Esophagus muscularis mucosa (tissue), 4 donors: ENCODE data around the gene CKAP2L. TPM values are rescaled to one million over a fixed set of nuclear protein-coding genes. Genes with fewer than 3 reads are reported as not detected.
A peak's percentile ranks its signal among the peaks of the same experiment; 100 is the strongest.

Experiments used
- DNase-seq: peaks from one replicate; pipeline ENCODE4 v3.0.0-alpha.2; 2017; ENCODE audit errors: extremely low spot score
- H3K27ac ChIP-seq, 4 donors: fragments of 200-600 bp; sonication (generic); replicated peaks in 1 of 4; 1 replicate in 3 of 4; 2 replicates in 1 of 4; pipeline ENCODE4 v1.5.1; 2016 to 2019; ENCODE audit warnings: mild to moderate bottlenecking in 1 of 4
- H3K27me3 ChIP-seq, 4 donors: fragments of 200-600 bp; sonication (generic); one replicate each; pipeline versions ENCODE4 v1.5.1 to v1.6.0; 2016 to 2019
- H3K36me3 ChIP-seq, 4 donors: fragments of 200-600 bp; sonication (generic); one replicate each; pipeline ENCODE4 v1.5.1; 2016 to 2019
- H3K4me1 ChIP-seq, 4 donors: fragments of 200-600 bp; sonication (generic); one replicate each; pipeline ENCODE4 v1.5.1; 2016 to 2019
- H3K4me3 ChIP-seq, 4 donors: fragments of 200-600 bp; sonication (generic); 1 replicate in 2 of 4; 2 replicates in 2 of 4; pipeline ENCODE4 v1.5.1; 2016 to 2019; ENCODE audit warnings: mild to moderate bottlenecking in 4 of 4, moderate library complexity in 1 of 4
- H3K9me3 ChIP-seq, 4 donors: fragments of 200-600 bp; sonication (generic); 1 replicate in 3 of 4; 2 replicates in 1 of 4; pipeline ENCODE4 v1.5.1; 2016 to 2019
- EP300 ChIP-seq: sonication (generic); formaldehyde crosslinking; IDR thresholded peaks from one replicate; pipeline ENCODE4 v1.6.1; 2017; ENCODE audit warnings: antibody characterized with exemption
- POLR2A ChIP-seq: fragments of 450-650 bp; IDR thresholded peaks from one replicate; pipeline ENCODE4 v1.6.1; 2017; ENCODE audit warnings: antibody characterized with exemption, moderate library complexity, mild to moderate bottlenecking, low read depth
- POLR2AphosphoS5 ChIP-seq, 2 donors: sonication (generic); formaldehyde crosslinking; IDR thresholded peaks; one replicate each; pipeline ENCODE4 v1.6.1; 2017; ENCODE audit warnings: antibody characterized with exemption in 2 of 2
- WGBS: methylation state at CpG from one replicate; pipeline ENCODE4 v1.1.5; 2018; 5-methylcytosine and 5-hydroxymethylcytosine counted together
- intact Hi-C: fragments of 100-400 bp; cut with DNase I; formaldehyde crosslinking; loops from one replicate; pipeline ENCODE4 v1.15.1; 2023
- total RNA-seq, 4 donors: library from RNA; depleted of rRNA; stranded (reverse); fragments of >200 nt; gene quantifications; one replicate each; pipeline versions ENCODE4 v1.1.0 to v1.2.1, GENCODE V29; 2016
- TF ChIP-seq, protein P1 (sequence below), 3 experiments: fragments of 200-600 bp in 2 of 3; fragments of 450-650 bp in 1 of 3; sonication (generic) in 2 of 3; IDR thresholded peaks; one replicate each; pipeline ENCODE4 v1.5.1; 2017 to 2019; ENCODE audit warnings: antibody characterized with exemption in 3 of 3, mild to moderate bottlenecking in 2 of 3, moderate library complexity in 1 of 3

Gene CKAP2L
- total RNA-seq, 4 donors from 2014 or later: 0.23 to 1.5 (median 0.91) TPM; not detected in 1

DNA sequence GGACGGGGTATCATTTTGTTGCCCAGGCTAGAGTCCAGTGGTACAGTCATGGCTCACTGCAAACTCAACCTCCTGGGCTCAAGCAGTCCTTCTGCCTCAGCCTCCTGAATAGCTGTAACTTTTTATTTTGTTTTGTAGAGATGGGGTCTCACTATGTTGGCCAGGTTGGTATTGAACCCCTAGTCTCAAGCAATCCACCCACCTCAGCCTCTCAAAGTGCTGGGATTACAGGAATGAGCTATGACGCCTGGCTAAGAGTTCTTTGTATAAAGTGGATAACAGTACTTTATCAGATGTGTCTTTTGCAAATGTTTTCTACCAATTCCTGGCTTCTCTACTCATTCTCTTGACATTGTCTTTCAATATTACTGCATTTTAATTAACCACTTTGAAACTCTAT lies 60.7 kb downstream of the CKAP2L start:
- DNase-seq: no peak
- Histone ChIP-seq H3K36me3 (no peaks in the 10 kb centered on the region), H3K27me3 (no peaks in the 10 kb centered on the region), H3K4me1 (no peaks in the 10 kb centered on the region), H3K27ac (no peak overlapping the region), H3K9me3 (no peaks in the 10 kb centered on the region), H3K4me3 (no peak overlapping the region)
- WGBS: 86% methylated on average over 2 of the region's 2 CpGs
- TF ChIP-seq POLR2AphosphoS5 (IDR thresholded peaks at IDR 0.05) (no peak), POLR2A (no peak), EP300 (no peak)
- TF ChIP-seq, protein P1, sequence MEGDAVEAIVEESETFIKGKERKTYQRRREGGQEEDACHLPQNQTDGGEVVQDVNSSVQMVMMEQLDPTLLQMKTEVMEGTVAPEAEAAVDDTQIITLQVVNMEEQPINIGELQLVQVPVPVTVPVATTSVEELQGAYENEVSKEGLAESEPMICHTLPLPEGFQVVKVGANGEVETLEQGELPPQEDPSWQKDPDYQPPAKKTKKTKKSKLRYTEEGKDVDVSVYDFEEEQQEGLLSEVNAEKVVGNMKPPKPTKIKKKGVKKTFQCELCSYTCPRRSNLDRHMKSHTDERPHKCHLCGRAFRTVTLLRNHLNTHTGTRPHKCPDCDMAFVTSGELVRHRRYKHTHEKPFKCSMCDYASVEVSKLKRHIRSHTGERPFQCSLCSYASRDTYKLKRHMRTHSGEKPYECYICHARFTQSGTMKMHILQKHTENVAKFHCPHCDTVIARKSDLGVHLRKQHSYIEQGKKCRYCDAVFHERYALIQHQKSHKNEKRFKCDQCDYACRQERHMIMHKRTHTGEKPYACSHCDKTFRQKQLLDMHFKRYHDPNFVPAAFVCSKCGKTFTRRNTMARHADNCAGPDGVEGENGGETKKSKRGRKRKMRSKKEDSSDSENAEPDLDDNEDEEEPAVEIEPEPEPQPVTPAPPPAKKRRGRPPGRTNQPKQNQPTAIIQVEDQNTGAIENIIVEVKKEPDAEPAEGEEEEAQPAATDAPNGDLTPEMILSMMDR (IDR thresholded peaks at IDR 0.05): no peak
- intact Hi-C loops: no loop called here

DNA sequence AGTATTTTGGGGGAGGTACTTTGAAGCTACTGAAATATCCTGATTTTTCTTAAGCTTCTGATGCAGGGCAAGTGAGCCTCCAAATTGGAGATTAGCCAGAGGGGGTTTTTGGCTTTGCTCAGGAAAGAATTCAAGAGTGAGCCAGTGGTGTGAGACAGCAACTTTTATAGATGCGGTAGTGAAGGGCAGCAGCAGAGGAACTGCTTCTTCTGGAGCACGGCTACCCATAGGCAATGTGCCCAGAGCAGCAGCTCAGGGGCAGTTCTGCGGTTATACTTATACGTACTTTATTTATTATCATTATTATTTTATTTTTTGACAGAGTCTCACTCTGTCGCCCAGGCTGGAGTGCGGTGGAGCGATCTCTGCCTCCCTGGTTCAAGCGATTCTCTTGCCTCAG lies 63.4 kb downstream of the CKAP2L start:
- TF ChIP-seq POLR2AphosphoS5 (IDR thresholded peaks at IDR 0.05): no peak
- no peak for TF ChIP-seq EP300
- TF ChIP-seq, protein P1 (IDR thresholded peaks at IDR 0.05): no peak
- TF ChIP-seq POLR2A: no peak
- intact Hi-C loops: no loop called here
- DNase-seq: no peak
- Histone ChIP-seq H3K27ac (peak overlapping the region in 2 of 4 donors; percentile 9 to 16), H3K9me3 (no peaks in the 10 kb centered on the region), H3K4me1 (no peaks in the 10 kb centered on the region), H3K36me3 (no peaks in the 10 kb centered on the region), H3K27me3 (no peaks in the 10 kb centered on the region), H3K4me3 (no peak overlapping the region)
- 79% methylated on average over 8 of the region's 8 CpGs for WGBS

DNA sequence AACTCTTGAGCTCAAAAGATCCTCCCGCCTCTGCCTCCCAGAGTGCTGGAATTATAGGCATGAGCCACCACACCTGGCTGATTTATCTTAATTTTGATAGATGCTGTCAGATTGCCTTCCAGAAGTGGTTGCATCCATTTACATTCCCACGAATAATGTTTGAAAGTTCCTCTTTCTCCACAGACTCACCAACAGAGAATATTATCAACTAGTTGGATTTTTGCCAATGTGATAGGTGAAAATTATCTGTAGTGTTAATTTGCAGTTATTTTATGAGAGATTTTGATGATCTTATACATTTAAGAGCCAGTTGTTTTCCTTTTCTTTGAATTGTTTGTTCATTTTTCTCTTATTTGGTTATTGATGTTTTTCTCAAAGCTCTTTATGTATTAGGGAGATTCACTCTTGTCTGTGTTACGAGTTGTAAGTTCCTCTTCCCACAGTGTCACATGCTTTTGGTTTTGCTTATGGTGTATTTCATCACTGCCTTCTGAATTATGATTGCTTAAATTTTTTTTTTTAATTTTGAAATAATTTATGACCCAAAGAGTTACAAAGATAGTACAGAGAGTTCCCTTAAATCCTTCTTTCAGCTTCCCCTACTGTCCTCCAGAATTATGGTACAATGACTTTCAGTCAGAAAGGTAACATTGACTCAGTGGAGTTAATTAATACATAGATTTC lies 64.3 kb downstream of the CKAP2L start:
- no peaks in the 10 kb centered on the region for H3K9me3 ChIP-seq
- intact Hi-C loops: no loop called here
- DNase-seq: no peak
- no peak for TF ChIP-seq EP300
- TF ChIP-seq POLR2AphosphoS5 (IDR thresholded peaks at IDR 0.05): no peak
- no peak for TF ChIP-seq POLR2A
- TF ChIP-seq, protein P1 (IDR thresholded peaks at IDR 0.05): no peak
- no peaks in the 10 kb centered on the region for H3K4me1 ChIP-seq
- peak overlapping the region in 1 of 4 donors; percentile 16 for H3K27ac ChIP-seq
- H3K27me3 ChIP-seq: no peaks in the 10 kb centered on the region
- no peak overlapping the region for H3K4me3 ChIP-seq
- H3K36me3 ChIP-seq: no peaks in the 10 kb centered on the region
- 65% methylated on average over 3 of the region's 3 CpGs for WGBS

DNA sequence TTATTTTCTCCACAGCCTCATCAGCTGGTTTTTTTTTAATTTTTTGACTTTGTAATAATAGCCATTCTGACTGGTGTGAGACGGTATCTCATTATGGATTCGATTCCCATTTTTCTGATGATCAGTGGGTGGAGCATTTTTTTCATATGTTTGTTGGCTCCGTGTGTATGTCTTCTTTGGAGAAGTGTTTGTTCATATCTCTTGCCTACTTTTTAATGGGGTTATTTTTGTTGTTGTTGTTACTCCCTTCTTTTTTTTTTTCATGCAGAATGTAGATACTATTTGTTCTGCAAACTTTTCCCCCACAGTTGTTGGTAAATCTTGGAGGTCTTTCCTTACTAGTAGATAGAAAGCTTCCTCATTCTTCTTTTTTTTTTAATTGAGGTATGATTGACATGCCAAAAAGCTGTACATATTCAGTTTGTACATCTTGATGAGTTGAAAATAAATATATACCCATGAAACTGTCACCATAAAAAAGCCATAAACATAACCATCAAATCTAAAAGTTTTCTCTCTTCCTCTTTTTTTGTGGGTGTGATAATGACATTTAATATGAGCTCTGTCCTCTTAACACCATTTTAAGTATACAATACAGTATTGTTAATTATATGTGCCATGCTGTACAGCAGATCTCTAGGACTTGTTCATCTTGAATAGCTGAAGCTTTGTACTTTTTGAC lies 65.4 kb downstream of the CKAP2L start:
- no peaks in the 10 kb centered on the region for H3K27me3 ChIP-seq
- WGBS: 89% methylated on average over 3 of the region's 3 CpGs
- H3K4me3 ChIP-seq: no peak overlapping the region
- TF ChIP-seq EP300 (no peak), POLR2A (no peak), POLR2AphosphoS5 (IDR thresholded peaks at IDR 0.05) (no peak)
- TF ChIP-seq, protein P1 (IDR thresholded peaks at IDR 0.05): no peak
- intact Hi-C loops: no loop called here
- H3K36me3 ChIP-seq: no peaks in the 10 kb centered on the region
- H3K9me3 ChIP-seq: no peaks in the 10 kb centered on the region
- no peak overlapping the region for H3K27ac ChIP-seq
- no peak for DNase-seq
- H3K4me1 ChIP-seq: no peaks in the 10 kb centered on the region
